Karpas-422 (cell line): ENCODE results near the gene CYP2D6. TPM values are rescaled to one million over a fixed set of nuclear protein-coding genes. Genes with fewer than 3 reads are reported as not detected.
A peak's percentile ranks its signal among the peaks of the same experiment; 100 is the strongest.
"Not testable (repeated sequence)": the region's sequence is repeated elsewhere in the genome, so short reads cannot be mapped to it uniquely, and the experiment has no call there.

Experiments used
- DNase-seq: peaks from one replicate; pipeline ENCODE4 v3.0.0-alpha.2; 2015
- H2AFZ ChIP-seq: fragments of 200-600 bp; sonication (generic); 2 replicates; pipeline ENCODE4 v1.6.1; 2014; ENCODE audit warnings: antibody characterized with exemption, low read length, mixed read lengths
- H3K27ac ChIP-seq: fragments of 200-600 bp; sonication (generic); 2 replicates; pipeline ENCODE4 v1.5.1; 2014; ENCODE audit warnings: mild to moderate bottlenecking, low read length, moderate library complexity
- H3K27me3 ChIP-seq: fragments of 200-600 bp; sonication (generic); 2 replicates; pipeline ENCODE4 v1.6.1; 2014; ENCODE audit warnings: low read length, mixed read lengths
- H3K36me3 ChIP-seq: fragments of 200-600 bp; sonication (generic); 2 replicates; pipeline ENCODE4 v1.6.1; 2014; ENCODE audit warnings: low read length, mixed read lengths; ENCODE audit not compliant: insufficient read depth
- H3K4me1 ChIP-seq: fragments of 200-600 bp; sonication (generic); 2 replicates; pipeline ENCODE4 v1.6.1; 2014; ENCODE audit warnings: mild to moderate bottlenecking, low read length, mixed read lengths
- H3K4me2 ChIP-seq: fragments of 200-600 bp; sonication (generic); 2 replicates; pipeline ENCODE4 v1.6.1; 2014; ENCODE audit warnings: low read length, low read depth, mild to moderate bottlenecking; ENCODE audit not compliant: poor library complexity, severe bottlenecking
- H3K4me3 ChIP-seq: fragments of 200-600 bp; sonication (generic); 2 replicates; pipeline ENCODE4 v1.5.1; 2014; ENCODE audit warnings: mild to moderate bottlenecking, antibody characterized with exemption, low read length, mixed read lengths
- H3K79me2 ChIP-seq: fragments of 200-600 bp; sonication (generic); 2 replicates; pipeline ENCODE4 v1.6.1; 2014; ENCODE audit warnings: mild to moderate bottlenecking, low read length, mixed read lengths
- H3K9ac ChIP-seq: fragments of 200-600 bp; sonication (generic); 2 replicates; pipeline ENCODE4 v1.6.0; 2014; ENCODE audit warnings: low read length
- H3K9me2 ChIP-seq: fragments of 200-600 bp; sonication (generic), shearing (Covaris generic); replicated peaks from 2 replicates; pipeline ENCODE4 v1.6.0; 2014; ENCODE audit warnings: mild to moderate bottlenecking, low read length, moderate library complexity; ENCODE audit not compliant: insufficient read depth
- H3K9me3 ChIP-seq: fragments of 300-700, 200-600 bp; sonication (generic); 2 replicates; pipeline ENCODE4 v1.6.1; 2014; ENCODE audit warnings: low read length, mixed read lengths
- H4K20me1 ChIP-seq: fragments of 200-600 bp; sonication (generic); 2 replicates; pipeline ENCODE4 v1.6.1; 2014; ENCODE audit warnings: mild to moderate bottlenecking, antibody characterized with exemption, low read length, low read depth; ENCODE audit not compliant: insufficient read depth
- total RNA-seq: library from RNA; depleted of rRNA; stranded (reverse); fragments of >200 nt; shearing (Covaris generic); gene quantifications from 2 replicates; pipeline ENCODE4 v1.2.3, GENCODE V29; 2014; ENCODE audit warnings: low replicate concordance

CYP2D6 gene
- total RNA-seq, 1 experiment from 2014 or later: 2.9 TPM

- not testable (repeated sequence) for H3K79me2 ChIP-seq, H3K9me2 ChIP-seq, H3K27ac ChIP-seq, H3K9me3 ChIP-seq, H2AFZ ChIP-seq, H3K4me3 ChIP-seq, H3K4me1 ChIP-seq, H3K4me2 ChIP-seq, H3K9ac ChIP-seq, H3K27me3 ChIP-seq, H4K20me1 ChIP-seq, DNase-seq, H3K36me3 ChIP-seq
Observed at GRCh38 chr22:42120231-42121021, 10.2 kb downstream of the CYP2D6 start.

GRCh38 chr22:42116848-42117424 is 13.7 kb downstream of the CYP2D6 start:
- no peak overlapping the region for H3K9ac ChIP-seq
- no peak overlapping the region for H3K4me2 ChIP-seq
- H3K36me3 ChIP-seq: no peaks in the 10 kb centered on the region
- H3K9me2 ChIP-seq: no peaks in the 10 kb centered on the region
- no peak overlapping the region for H3K4me3 ChIP-seq
- H3K4me1 ChIP-seq: peaks cover 8% of the 10 kb centered on the region
- H4K20me1 ChIP-seq: no peaks in the 10 kb centered on the region
- H3K9me3 ChIP-seq: peaks cover 10% of the 10 kb centered on the region; the same call in 1 of the 2 replicates
- no peaks in the 10 kb centered on the region for H3K79me2 ChIP-seq
- peak; percentile 51 for DNase-seq
- H3K27ac ChIP-seq: no peak overlapping the region
- H2AFZ ChIP-seq: no peak overlapping the region
- H3K27me3 ChIP-seq: no peaks in the 10 kb centered on the region

GRCh38 chr22:42115420-42115830 is 15.2 kb downstream of the CYP2D6 start:
- H3K4me1 ChIP-seq, DNase-seq, H3K9me2 ChIP-seq, H4K20me1 ChIP-seq, H3K36me3 ChIP-seq, H3K4me3 ChIP-seq, H3K79me2 ChIP-seq, H3K4me2 ChIP-seq, H3K9ac ChIP-seq, H2AFZ ChIP-seq, H3K27ac ChIP-seq, H3K27me3 ChIP-seq: not testable (repeated sequence)
- H3K9me3 ChIP-seq: peaks cover 10% of the 10 kb centered on the region; the same call in 1 of the 2 replicates

DNA sequence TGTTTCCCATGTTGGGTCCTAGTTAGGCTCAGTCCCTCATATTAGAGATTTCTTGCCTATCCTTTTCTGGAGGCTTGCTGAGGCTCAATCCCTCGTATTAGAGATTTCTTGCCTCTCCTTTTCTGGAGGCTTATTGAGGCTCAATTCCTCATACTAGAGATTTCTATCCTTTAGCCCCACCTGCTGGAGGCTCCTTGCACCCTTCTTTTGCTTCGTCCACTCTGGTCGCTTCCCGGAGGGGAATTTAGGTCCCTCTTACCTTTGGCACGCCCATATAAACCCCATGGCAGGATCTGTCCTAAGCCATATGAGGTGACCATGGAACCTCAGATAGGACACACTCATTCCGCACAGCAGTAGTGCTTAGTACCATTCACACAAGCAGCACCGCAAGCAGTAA is 15.9 kb downstream of the CYP2D6 start:
- Histone ChIP-seq H3K9me2 (no peaks in the 10 kb centered on the region), H3K27me3 (no peaks in the 10 kb centered on the region), H3K4me3 (no peak overlapping the region), H3K36me3 (no peaks in the 10 kb centered on the region), H3K4me2 (no peak overlapping the region), H3K4me1 (no peaks in the 10 kb centered on the region), H3K9me3 (peaks cover 10% of the 10 kb centered on the region; the same call in 1 of the 2 replicates), H3K79me2 (no peaks in the 10 kb centered on the region), H2AFZ (no peak overlapping the region), H3K27ac (no peak overlapping the region), H4K20me1 (no peaks in the 10 kb centered on the region), H3K9ac (no peak overlapping the region)
- DNase-seq: peak; percentile 71

DNA sequence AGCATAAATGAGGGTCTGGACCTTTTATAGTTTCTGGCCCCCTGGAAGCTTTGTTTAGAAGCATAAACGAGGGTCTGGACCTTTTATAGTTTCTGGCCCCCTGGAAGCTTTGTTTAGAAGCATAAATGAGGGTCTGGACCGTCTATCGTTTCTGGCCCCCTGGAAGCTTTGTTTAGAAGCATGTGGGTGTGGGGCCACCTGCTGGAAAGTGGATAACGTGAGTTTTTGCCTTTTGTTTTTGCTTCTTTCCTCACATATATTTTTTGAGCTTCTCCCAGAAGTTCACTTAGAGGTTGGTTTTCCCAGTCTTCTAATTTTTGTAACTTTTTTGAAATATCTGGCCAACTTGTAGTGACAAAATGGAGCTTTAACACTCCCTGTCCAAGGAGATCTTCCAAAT is 17.8 kb downstream of the CYP2D6 start:
- peak; percentile 61 for DNase-seq
- not testable (repeated sequence) for H4K20me1 ChIP-seq, H3K27ac ChIP-seq, H3K4me2 ChIP-seq, H3K4me1 ChIP-seq, H3K4me3 ChIP-seq, H3K9me2 ChIP-seq, H3K27me3 ChIP-seq, H3K79me2 ChIP-seq, H3K36me3 ChIP-seq, H3K9ac ChIP-seq, H2AFZ ChIP-seq
- H3K9me3 ChIP-seq: peaks cover 10% of the 10 kb centered on the region; the same call in 1 of the 2 replicates

GRCh38 chr22:42111798-42112197 is 18.8 kb downstream of the CYP2D6 start:
- Histone ChIP-seq H3K9me3 (peaks cover 10% of the 10 kb centered on the region; the same call in 1 of the 2 replicates), H3K36me3 (no peaks in the 10 kb centered on the region), H3K27me3 (no peaks in the 10 kb centered on the region), H2AFZ (no peak overlapping the region), H3K27ac (no peak overlapping the region), H3K4me2 (no peak overlapping the region), H4K20me1 (no peaks in the 10 kb centered on the region), H3K79me2 (no peaks in the 10 kb centered on the region), H3K4me3 (no peak overlapping the region), H3K4me1 (no peaks in the 10 kb centered on the region), H3K9ac (no peak overlapping the region), H3K9me2 (no peaks in the 10 kb centered on the region)
- DNase-seq: no peak

DNA sequence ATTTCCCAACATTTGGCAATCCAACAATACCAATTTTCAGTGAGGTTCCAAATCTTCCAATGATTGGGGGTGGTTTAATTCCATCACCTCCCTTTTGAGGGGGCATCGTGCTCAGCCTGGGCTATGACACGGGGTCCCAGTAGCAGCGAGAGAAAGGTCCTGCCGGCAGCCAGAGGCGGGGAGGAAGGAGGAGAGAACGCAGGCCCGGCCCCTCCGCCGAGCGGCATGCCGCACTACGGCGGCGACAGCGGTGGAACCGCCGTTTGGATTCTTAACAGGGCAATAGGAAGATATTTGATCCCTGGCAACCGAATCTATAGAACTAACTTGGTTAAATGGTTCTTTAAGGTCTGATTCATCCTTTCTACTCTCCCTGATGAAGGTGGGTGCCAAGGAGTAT is 21.8 kb downstream of the CYP2D6 start:
- Histone ChIP-seq H3K27me3 (no peaks in the 10 kb centered on the region; the same call in 1 of the 2 replicates), H3K27ac (no peak overlapping the region), H3K79me2 (no peaks in the 10 kb centered on the region), H3K4me2 (no peak overlapping the region), H3K4me3 (no peak overlapping the region), H3K9me3 (peaks cover 10% of the 10 kb centered on the region; the same call in 1 of the 2 replicates), H2AFZ (no peak overlapping the region), H3K9ac (no peak overlapping the region), H3K9me2 (no peaks in the 10 kb centered on the region), H3K36me3 (peaks cover 3% of the 10 kb centered on the region; the same call in 1 of the 2 replicates), H4K20me1 (no peaks in the 10 kb centered on the region), H3K4me1 (no peaks in the 10 kb centered on the region)
- DNase-seq: no peak

DNA sequence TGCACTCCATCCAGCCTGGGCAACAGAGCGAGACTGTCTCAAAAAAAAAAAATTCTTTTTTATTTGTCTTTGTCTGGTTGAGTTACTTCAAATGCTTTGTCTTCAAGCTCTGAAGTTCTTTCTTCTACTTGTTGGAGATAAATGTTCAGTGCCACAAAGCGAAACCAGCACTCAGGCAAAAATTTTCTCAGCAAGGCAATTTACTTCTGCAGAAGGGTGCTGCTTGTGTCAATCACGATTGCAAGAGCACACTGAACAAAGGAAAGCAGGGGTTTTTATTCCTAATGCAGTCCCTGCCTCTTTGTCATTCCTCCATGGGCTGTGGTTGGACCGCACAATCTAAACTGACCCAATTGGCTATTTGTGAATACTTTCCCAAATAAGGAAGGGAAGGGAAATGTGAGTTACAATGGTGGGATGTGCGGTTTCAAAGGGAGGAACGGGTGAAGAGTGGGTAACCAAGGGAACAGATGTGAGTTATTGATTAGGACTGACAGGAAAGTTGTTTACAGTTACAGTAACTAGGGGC is 26.2 kb downstream of the CYP2D6 start:
- not testable (repeated sequence) for H3K79me2 ChIP-seq, DNase-seq, H3K4me2 ChIP-seq, H3K36me3 ChIP-seq, H3K27me3 ChIP-seq, H3K4me1 ChIP-seq, H3K27ac ChIP-seq, H2AFZ ChIP-seq, H3K9me2 ChIP-seq, H3K4me3 ChIP-seq, H3K9ac ChIP-seq, H4K20me1 ChIP-seq
- peaks cover 29% of the 10 kb centered on the region for H3K9me3 ChIP-seq
